22Rv1 (cell line): ENCODE results near the gene THSD4.

Experiments used
- H3K27ac ChIP-seq: fragments of 450-650 bp; 2 replicates; pipeline ENCODE4 v1.5.1; 2017
- ZFX ChIP-seq: fragments of 450-650 bp; IDR thresholded peaks from 2 replicates; pipeline ENCODE4 v1.6.1; 2017; ENCODE audit warnings: antibody characterized with exemption, borderline replicate concordance
- TF ChIP-seq, protein P1 (sequence below): fragments of 450-650 bp; IDR thresholded peaks from 2 replicates; pipeline ENCODE4 v1.5.1; 2017; ENCODE audit warnings: mild to moderate bottlenecking

Gene THSD4

GRCh38 chr15:71411538-71412482 lies 296.5 kb downstream of the THSD4 start:
- TF ChIP-seq ZFX, result no peak
- TF ChIP-seq, protein P1, sequence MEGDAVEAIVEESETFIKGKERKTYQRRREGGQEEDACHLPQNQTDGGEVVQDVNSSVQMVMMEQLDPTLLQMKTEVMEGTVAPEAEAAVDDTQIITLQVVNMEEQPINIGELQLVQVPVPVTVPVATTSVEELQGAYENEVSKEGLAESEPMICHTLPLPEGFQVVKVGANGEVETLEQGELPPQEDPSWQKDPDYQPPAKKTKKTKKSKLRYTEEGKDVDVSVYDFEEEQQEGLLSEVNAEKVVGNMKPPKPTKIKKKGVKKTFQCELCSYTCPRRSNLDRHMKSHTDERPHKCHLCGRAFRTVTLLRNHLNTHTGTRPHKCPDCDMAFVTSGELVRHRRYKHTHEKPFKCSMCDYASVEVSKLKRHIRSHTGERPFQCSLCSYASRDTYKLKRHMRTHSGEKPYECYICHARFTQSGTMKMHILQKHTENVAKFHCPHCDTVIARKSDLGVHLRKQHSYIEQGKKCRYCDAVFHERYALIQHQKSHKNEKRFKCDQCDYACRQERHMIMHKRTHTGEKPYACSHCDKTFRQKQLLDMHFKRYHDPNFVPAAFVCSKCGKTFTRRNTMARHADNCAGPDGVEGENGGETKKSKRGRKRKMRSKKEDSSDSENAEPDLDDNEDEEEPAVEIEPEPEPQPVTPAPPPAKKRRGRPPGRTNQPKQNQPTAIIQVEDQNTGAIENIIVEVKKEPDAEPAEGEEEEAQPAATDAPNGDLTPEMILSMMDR, result no peak

DNA sequence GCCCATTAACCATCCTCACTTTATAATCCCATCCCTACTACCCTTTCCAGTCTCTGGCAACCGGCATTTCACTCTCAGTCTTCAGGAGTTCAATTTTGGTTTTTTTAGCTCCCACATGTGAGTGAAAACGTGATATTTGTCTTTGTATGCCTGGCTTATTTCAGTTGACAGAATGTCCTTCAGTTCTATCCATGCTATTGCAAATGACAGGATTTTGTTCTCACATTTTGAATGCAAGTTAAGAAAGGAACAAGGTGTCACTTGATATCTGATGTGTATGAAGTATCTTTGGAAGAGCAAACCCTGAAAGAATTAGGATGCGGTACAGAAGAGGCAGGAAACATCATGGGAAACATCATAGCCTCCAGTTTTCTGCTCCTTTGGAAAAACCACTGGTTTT lies 298.1 kb downstream of the THSD4 start:
- H3K27ac ChIP-seq, result no peak overlapping the region
- TF ChIP-seq, protein P1, result no peak
- TF ChIP-seq ZFX, result no peak

More at GRCh38 chr15:71411538-71412482, 296.5 kb downstream of the THSD4 start:
- no peak overlapping the region for H3K27ac ChIP-seq

GRCh38 chr15:71414853-71415252 lies 299.6 kb downstream of the THSD4 start:
- TF ChIP-seq, protein P1, result no peak
- TF ChIP-seq ZFX, result no peak
- no peak overlapping the region; the same call in 1 of the 2 replicates for H3K27ac ChIP-seq

GRCh38 chr15:71422530-71423259 lies 307.4 kb downstream of the THSD4 start:
- no peak overlapping the region for H3K27ac ChIP-seq
- no peak for TF ChIP-seq ZFX
- TF ChIP-seq, protein P1, result no peak

- no peak for TF ChIP-seq ZFX
- TF ChIP-seq, protein P1, result no peak
- H3K27ac ChIP-seq, result no peak overlapping the region
Measured at GRCh38 chr15:71424765-71425164, 309.5 kb downstream of the THSD4 start.

DNA sequence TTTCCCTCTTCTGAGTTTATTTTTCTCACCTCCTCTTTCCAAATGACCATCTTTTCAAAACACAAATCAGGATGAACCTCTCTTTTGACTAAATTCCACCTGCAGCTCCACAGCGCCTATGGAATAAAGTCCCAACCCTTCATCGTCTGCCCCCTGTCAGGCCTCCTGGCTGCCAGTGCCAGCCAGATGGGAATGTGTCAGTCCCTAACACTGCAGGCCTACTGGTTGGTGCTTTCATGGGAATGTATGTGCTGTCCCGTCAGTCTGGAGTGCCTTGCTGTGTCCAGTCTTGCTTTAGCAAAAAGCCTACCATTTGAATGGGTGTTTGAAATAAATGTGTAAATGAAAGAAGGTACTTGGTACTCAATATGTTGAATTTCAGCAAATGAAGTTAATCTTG lies 310.1 kb downstream of the THSD4 start:
- no peak overlapping the region for H3K27ac ChIP-seq
- TF ChIP-seq, protein P1, result no peak
- TF ChIP-seq ZFX, result no peak
